SK-N-SH (cell line): Measurements from ENCODE around the gene SLC26A11. TPM values are rescaled to one million over a fixed set of nuclear protein-coding genes. Genes with fewer than 3 reads are reported as not detected.

Experiments used
- CTCF ChIA-PET: fragments of 300-600, 350-600 bp; formaldehyde crosslinking; extraction: SDS; loops from one replicate; lab custom pipeline; 2021; lab: Yijun Ruan, JAX
- POLR2A ChIA-PET: fragments of 350-600 bp; sonication (Branson Sonifier 250); formaldehyde crosslinking; extraction: SDS; loops from one replicate; lab custom pipeline; 2020; ENCODE audit warnings: antibody characterized with exemption, inconsistent platforms; lab: Yijun Ruan, JAX
- DNase-seq: peaks from one replicate; pipeline ENCODE4 v3.0.0; 2012
- H2AFZ ChIP-seq: fragments of 200-600 bp; sonication (generic); 2 replicates; pipeline ENCODE4 v1.8.1; 2016; ENCODE audit warnings: antibody characterized with exemption, mild to moderate bottlenecking, low read depth
- H3F3A ChIP-seq: fragments of 200-600 bp; sonication (generic); replicated peaks from 2 replicates; pipeline ENCODE3; 2016; ENCODE audit warnings: antibody characterized with exemption, mild to moderate bottlenecking; ENCODE audit not compliant: insufficient read depth
- H3K27ac ChIP-seq, 2 experiments: fragments of 200-500 bp in 1 of 2; fragments of 200-600 bp in 1 of 2; sonication (Bioruptor generic) in 1 of 2; sonication (generic), shearing (Covaris generic) in 1 of 2; 2 replicates each; pipeline versions ENCODE4 v1.5.1 to v1.6.1; 2014 to 2016; ENCODE audit warnings: low read depth in 2 of 2, inconsistent platforms in 1 of 2, low read length in 1 of 2, mild to moderate bottlenecking in 1 of 2, mixed read lengths in 1 of 2
- H3K27me3 ChIP-seq: fragments of 200-600 bp; sonication (generic), shearing (Covaris generic); 2 replicates; pipeline ENCODE4 v1.6.1; 2016; ENCODE audit warnings: mixed run types; ENCODE audit not compliant: insufficient read depth
- H3K36me3 ChIP-seq, 2 experiments: fragments of 200-500 bp in 1 of 2; fragments of 200-600 bp in 1 of 2; sonication (Bioruptor generic) in 1 of 2; sonication (generic) in 1 of 2; replicated peaks in 1 of 2; 2 replicates each; pipeline versions ENCODE3 to v1.5.1; 2014 to 2016; ENCODE audit warnings: low read length in 1 of 2, mild to moderate bottlenecking in 1 of 2; ENCODE audit not compliant: insufficient read depth in 2 of 2, control insufficient read depth in 1 of 2
- H3K4me1 ChIP-seq, 2 experiments: fragments of 200-500 bp in 1 of 2; fragments of 200-600 bp in 1 of 2; sonication (Bioruptor generic) in 1 of 2; sonication (generic), shearing (Covaris generic) in 1 of 2; 2 replicates each; pipeline versions ENCODE4 v1.5.1 to v1.6.1; 2014 to 2016; ENCODE audit warnings: low read depth in 1 of 2, low read length in 1 of 2, mixed run types in 1 of 2; ENCODE audit not compliant: insufficient read depth in 2 of 2, control insufficient read depth in 1 of 2
- H3K4me2 ChIP-seq: fragments of 200-600 bp; sonication (generic), shearing (Covaris generic); 2 replicates; pipeline ENCODE4 v1.6.1; 2017; ENCODE audit warnings: mixed run types
- H3K4me3 ChIP-seq, 2 experiments: fragments of 200-500 bp in 1 of 2; fragments of 200-600 bp in 1 of 2; sonication (Bioruptor generic) in 1 of 2; sonication (generic), shearing (Covaris generic) in 1 of 2; 2 replicates each; pipeline versions ENCODE4 v1.5.1 to v1.8.1; 2014 to 2016; ENCODE audit warnings: low read depth in 2 of 2, inconsistent platforms in 1 of 2, low read length in 1 of 2, mild to moderate bottlenecking in 1 of 2, mixed read lengths in 1 of 2, moderate library complexity in 1 of 2
- H3K79me2 ChIP-seq: fragments of 200-600 bp; sonication (generic); 2 replicates; pipeline ENCODE4 v1.8.1; 2017; ENCODE audit warnings: mild to moderate bottlenecking; ENCODE audit not compliant: insufficient read depth
- H3K9ac ChIP-seq: fragments of 200-600 bp; sonication (generic); 2 replicates; pipeline ENCODE4 v1.6.1; 2017; ENCODE audit warnings: mixed run types
- H3K9me2 ChIP-seq: fragments of 200-600 bp; sonication (generic); 2 replicates; pipeline ENCODE4 v1.6.1; 2017; ENCODE audit warnings: mixed run types
- H3K9me3 ChIP-seq: fragments of 200-600 bp; sonication (generic); 2 replicates; pipeline ENCODE4 v1.6.1; 2017; ENCODE audit warnings: mixed run types, mild to moderate bottlenecking, moderate library complexity
- H4K20me1 ChIP-seq: fragments of 200-600 bp; sonication (generic); 2 replicates; pipeline ENCODE4 v1.6.1; 2017; ENCODE audit warnings: mild to moderate bottlenecking, mixed run types; ENCODE audit not compliant: insufficient read depth
- ELF1 ChIP-seq: IDR thresholded peaks from 2 replicates; pipeline ENCODE4 v1.4.0; 2012
- EZH2phosphoT487 ChIP-seq: fragments of 200-600 bp; sonication (generic); IDR thresholded peaks from 2 replicates; pipeline ENCODE4 v1.6.1; 2017; ENCODE audit warnings: low read depth, mixed run types, mild to moderate bottlenecking, antibody characterized with exemption, moderate library complexity, borderline replicate concordance
- FOSL2 ChIP-seq: IDR thresholded peaks from 2 replicates; pipeline ENCODE4 v1.4.0; 2012; ENCODE audit warnings: low read depth, mild to moderate bottlenecking, moderate library complexity, borderline replicate concordance
- FOXJ3 ChIP-seq: sonication (generic); formaldehyde crosslinking; IDR thresholded peaks from 2 replicates; pipeline ENCODE4 v1.5.1; 2020; ENCODE audit warnings: mild to moderate bottlenecking, missing genetic modification reagents
- GABPA ChIP-seq: IDR thresholded peaks from 2 replicates; pipeline ENCODE4 v1.4.0; 2012; ENCODE audit warnings: low read depth, mild to moderate bottlenecking
- GATA2 ChIP-seq: sonication (generic); formaldehyde crosslinking; IDR thresholded peaks from 2 replicates; pipeline ENCODE4 v1.5.0; 2020; ENCODE audit warnings: mild to moderate bottlenecking, missing genetic modification reagents
- IRF3 ChIP-seq: fragments of 150-350 bp; IDR thresholded peaks from 2 replicates; pipeline ENCODE4 v1.6.1; 2016; ENCODE audit warnings: mild to moderate bottlenecking, low read depth, low read length
- MXI1 ChIP-seq: IDR thresholded peaks from 2 replicates; pipeline ENCODE4 v1.6.1; 2012; ENCODE audit warnings: mild to moderate bottlenecking, low read depth, low read length, improper control_type of control experiment
- NFIC ChIP-seq: IDR thresholded peaks from 2 replicates; pipeline ENCODE4 v1.4.0; 2012; ENCODE audit warnings: borderline replicate concordance
- NRF1 ChIP-seq: IDR thresholded peaks from 2 replicates; pipeline ENCODE4 v1.6.1; 2012; ENCODE audit warnings: low read depth, mild to moderate bottlenecking, low read length
- RAD21 ChIP-seq: IDR thresholded peaks from 2 replicates; pipeline ENCODE4 v1.6.1; 2012; ENCODE audit warnings: mild to moderate bottlenecking, low read length
- RCOR1 ChIP-seq: fragments of 150-350 bp; IDR thresholded peaks from 2 replicates; pipeline ENCODE4 v1.6.1; 2017; ENCODE audit warnings: antibody characterized with exemption, low read length
- SIN3A ChIP-seq: IDR thresholded peaks from 2 replicates; pipeline ENCODE4 v1.6.1; 2012; ENCODE audit warnings: low read depth, mild to moderate bottlenecking, low read length, moderate library complexity, borderline replicate concordance
- SMC3 ChIP-seq: IDR thresholded peaks from 2 replicates; pipeline ENCODE4 v1.6.1; 2012; ENCODE audit warnings: low read depth, low read length, improper control_type of control experiment
- TCF12 ChIP-seq: IDR thresholded peaks from 2 replicates; pipeline ENCODE4 v1.4.0; 2012
- TEAD4 ChIP-seq: IDR thresholded peaks from 2 replicates; pipeline ENCODE4 v1.4.0; 2012; ENCODE audit warnings: mild to moderate bottlenecking, borderline replicate concordance; ENCODE audit not compliant: insufficient read depth
- USF1 ChIP-seq: IDR thresholded peaks from 2 replicates; pipeline ENCODE4 v1.4.0; 2012; ENCODE audit warnings: low read depth, borderline replicate concordance
- USF2 ChIP-seq: fragments of 150-350 bp; IDR thresholded peaks from 2 replicates; pipeline ENCODE4 v1.6.1; 2017; ENCODE audit warnings: antibody characterized with exemption, low read length, low read depth, borderline replicate concordance
- YY1 ChIP-seq: IDR thresholded peaks from 2 replicates; pipeline ENCODE4 v1.4.0; 2012; ENCODE audit warnings: low read depth, mild to moderate bottlenecking
- WGBS: methylation state at CpG from one replicate; pipeline ENCODE4 v1.1.6; 2017; ENCODE audit warnings: low lambda C conversion rate; 5-methylcytosine and 5-hydroxymethylcytosine counted together
- polyA plus RNA-seq, 3 experiments: library from polyadenylated mRNA; depleted of rRNA; stranded (reverse); fragments of >200 nt; gene quantifications; 2 replicates each; pipeline ENCODE4 v1.2.3, GENCODE V29; 2012
- TF ChIP-seq, protein P1 (sequence below): IDR thresholded peaks from 2 replicates; pipeline ENCODE4; 2012
- TF ChIP-seq, protein P2 (sequence below): IDR thresholded peaks from 2 replicates; pipeline ENCODE4 v1.6.1; 2012; ENCODE audit warnings: mild to moderate bottlenecking, low read depth, low read length, moderate library complexity

SLC26A11 gene
- polyA plus RNA-seq, 1 of the 3 experiments (the other 2 are of a cell fraction), result 35.9 TPM

- no peak overlapping the region for H3K9ac ChIP-seq
- no peak for DNase-seq
- H3K27me3 ChIP-seq, result no peaks in the 10 kb centered on the region
- WGBS, result 90% methylated on average over 3 of the region's 3 CpGs
- H3K79me2 ChIP-seq, result 0 out of 2 replicates have a peak, but pooled peaks cover 6% of the 10 kb centered on the region
- no peak overlapping the region for H3K4me2 ChIP-seq
- peaks cover 30% of the 10 kb centered on the region for H3K9me3 ChIP-seq
- no peaks in the 10 kb centered on the region for H3K9me2 ChIP-seq
- H3K27ac ChIP-seq, result no peak overlapping the region
- H4K20me1 ChIP-seq, result no peaks in the 10 kb centered on the region
- H2AFZ ChIP-seq, result no peak overlapping the region
- POLR2A ChIA-PET, result no interaction called here
- CTCF ChIA-PET, result no interaction called here
- H3F3A ChIP-seq, result no peaks in the 10 kb centered on the region
- H3K36me3 ChIP-seq, result peaks cover 12 to 70% of the 10 kb centered on the region in 2 experiments
- no peak overlapping the region for H3K4me3 ChIP-seq
- H3K4me1 ChIP-seq, result no peaks in the 10 kb centered on the region
- TF ChIP-seq GATA2 (no peak), TEAD4 (no peak), RAD21 (no peak), FOXJ3 (CRISPR knock-in tag) (no peak), ELF1 (no peak), USF1 (no peak), EZH2phosphoT487 (no peak), TCF12 (no peak), USF2 (no peak)
- TF ChIP-seq, all 33 proteins: peak for 0
Observed at GRCh38 chr17:80233202-80233601, 13.0 kb downstream of the SLC26A11 start.

- H3K36me3 ChIP-seq, result peaks cover 19 to 69% of the 10 kb centered on the region in 2 experiments
- H3K9me3 ChIP-seq, result peaks cover 23% of the 10 kb centered on the region
- H3K4me2 ChIP-seq, result no peak overlapping the region
- H3K27me3 ChIP-seq, result no peaks in the 10 kb centered on the region
- H3K79me2 ChIP-seq, result 0 out of 2 replicates have a peak, but pooled peaks cover 6% of the 10 kb centered on the region
- DNase-seq, result no peak
- H2AFZ ChIP-seq, result no peak overlapping the region
- H3K9ac ChIP-seq, result no peak overlapping the region
- TF ChIP-seq, protein P1, sequence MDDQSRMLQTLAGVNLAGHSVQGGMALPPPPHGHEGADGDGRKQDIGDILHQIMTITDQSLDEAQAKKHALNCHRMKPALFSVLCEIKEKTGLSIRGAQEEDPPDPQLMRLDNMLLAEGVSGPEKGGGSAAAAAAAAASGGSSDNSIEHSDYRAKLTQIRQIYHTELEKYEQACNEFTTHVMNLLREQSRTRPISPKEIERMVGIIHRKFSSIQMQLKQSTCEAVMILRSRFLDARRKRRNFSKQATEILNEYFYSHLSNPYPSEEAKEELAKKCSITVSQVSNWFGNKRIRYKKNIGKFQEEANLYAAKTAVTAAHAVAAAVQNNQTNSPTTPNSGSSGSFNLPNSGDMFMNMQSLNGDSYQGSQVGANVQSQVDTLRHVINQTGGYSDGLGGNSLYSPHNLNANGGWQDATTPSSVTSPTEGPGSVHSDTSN, result no peak
- no peak for TF ChIP-seq IRF3
- no peak for TF ChIP-seq NRF1
- no peak for TF ChIP-seq RAD21
- TF ChIP-seq RCOR1, result no peak
- TF ChIP-seq, protein P2, sequence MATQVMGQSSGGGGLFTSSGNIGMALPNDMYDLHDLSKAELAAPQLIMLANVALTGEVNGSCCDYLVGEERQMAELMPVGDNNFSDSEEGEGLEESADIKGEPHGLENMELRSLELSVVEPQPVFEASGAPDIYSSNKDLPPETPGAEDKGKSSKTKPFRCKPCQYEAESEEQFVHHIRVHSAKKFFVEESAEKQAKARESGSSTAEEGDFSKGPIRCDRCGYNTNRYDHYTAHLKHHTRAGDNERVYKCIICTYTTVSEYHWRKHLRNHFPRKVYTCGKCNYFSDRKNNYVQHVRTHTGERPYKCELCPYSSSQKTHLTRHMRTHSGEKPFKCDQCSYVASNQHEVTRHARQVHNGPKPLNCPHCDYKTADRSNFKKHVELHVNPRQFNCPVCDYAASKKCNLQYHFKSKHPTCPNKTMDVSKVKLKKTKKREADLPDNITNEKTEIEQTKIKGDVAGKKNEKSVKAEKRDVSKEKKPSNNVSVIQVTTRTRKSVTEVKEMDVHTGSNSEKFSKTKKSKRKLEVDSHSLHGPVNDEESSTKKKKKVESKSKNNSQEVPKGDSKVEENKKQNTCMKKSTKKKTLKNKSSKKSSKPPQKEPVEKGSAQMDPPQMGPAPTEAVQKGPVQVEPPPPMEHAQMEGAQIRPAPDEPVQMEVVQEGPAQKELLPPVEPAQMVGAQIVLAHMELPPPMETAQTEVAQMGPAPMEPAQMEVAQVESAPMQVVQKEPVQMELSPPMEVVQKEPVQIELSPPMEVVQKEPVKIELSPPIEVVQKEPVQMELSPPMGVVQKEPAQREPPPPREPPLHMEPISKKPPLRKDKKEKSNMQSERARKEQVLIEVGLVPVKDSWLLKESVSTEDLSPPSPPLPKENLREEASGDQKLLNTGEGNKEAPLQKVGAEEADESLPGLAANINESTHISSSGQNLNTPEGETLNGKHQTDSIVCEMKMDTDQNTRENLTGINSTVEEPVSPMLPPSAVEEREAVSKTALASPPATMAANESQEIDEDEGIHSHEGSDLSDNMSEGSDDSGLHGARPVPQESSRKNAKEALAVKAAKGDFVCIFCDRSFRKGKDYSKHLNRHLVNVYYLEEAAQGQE, result no peak
- TF ChIP-seq SIN3A, result no peak
- TF ChIP-seq YY1, result no peak
- TF ChIP-seq USF1, result no peak
- no peak for TF ChIP-seq GABPA
- TF ChIP-seq NFIC, result no peak
- TF ChIP-seq TEAD4, result no peak
- no peak for TF ChIP-seq FOSL2
- TF ChIP-seq SMC3, result no peak
- TF ChIP-seq MXI1, result no peak
- ChIA-PET CTCF (interaction anchor here (1.8 kb wide), 1 partner anchor 16 kb away, joined by 7 read pairs; no protein-coding TSS in a partner anchor), POLR2A (no interaction called here)
- no peaks in the 10 kb centered on the region for H3F3A ChIP-seq
- H4K20me1 ChIP-seq, result no peaks in the 10 kb centered on the region
- no peak overlapping the region for H3K27ac ChIP-seq
- H3K4me3 ChIP-seq, result no peak overlapping the region
- no peaks in the 10 kb centered on the region for H3K4me1 ChIP-seq
- 90% methylated on average over 17 of the region's 17 CpGs for WGBS
- no peaks in the 10 kb centered on the region for H3K9me2 ChIP-seq
Observed at GRCh38 chr17:80236911-80237310, 16.7 kb downstream of the SLC26A11 start.
